ENCODE measurements around the gene GLYAT.

GRCh38 chr11:58780578-58780977 lies 48.8 kb upstream of the GLYAT start:
- TF ChIP-seq ZFX (IDR thresholded peaks at IDR 0.05), result no peak
- no peak for TF ChIP-seq POLR2AphosphoS5 (IDR thresholded peaks at IDR 0.05; ENCODE audit: low read depth, low read length)
- TF ChIP-seq CTCF (IDR thresholded peaks at IDR 0.05 in 2 of 3, conservative IDR thresholded peaks at IDR 0.05 in 1 of 3; ENCODE audit: borderline replicate concordance in 1 of 3, insufficient read depth in 1 of 3, low read depth in 2 of 3, low read length in 2 of 3), result no peak
- no peak for TF ChIP-seq POLR2A (IDR thresholded peaks at IDR 0.05; ENCODE audit: borderline replicate concordance, extremely low read depth, insufficient read depth, insufficient read length)
- TF ChIP-seq ATF3 (IDR thresholded peaks at IDR 0.05), result no peak
- no peak for TF ChIP-seq REST (IDR thresholded peaks at IDR 0.05; ENCODE audit: low read depth)
- no peak for TF ChIP-seq EZH2 (IDR thresholded peaks at IDR 0.05)
- TF ChIP-seq CEBPB (IDR thresholded peaks at IDR 0.05; ENCODE audit: low read depth), result no peak
- TF ChIP-seq EZH2phosphoT487 (IDR thresholded peaks at IDR 0.05; ENCODE audit: borderline replicate concordance), result no peak
- no peak for TF ChIP-seq ZBTB33 (IDR thresholded peaks at IDR 0.05; ENCODE audit: extremely low read depth, insufficient replicate concordance, low read length)
- TF ChIP-seq ZNF274 (IDR thresholded peaks at IDR 0.05; ENCODE audit: low read depth, low read length), result no peak
- TF ChIP-seq JUND (IDR thresholded peaks at IDR 0.05), result no peak
- no peak for TF ChIP-seq SRF (IDR thresholded peaks at IDR 0.05; ENCODE audit: low read depth)

Data from HCT116 (cell line).